ENCODE results near the gene IRGQ.
"Not testable (repeated sequence)": the region's sequence is repeated elsewhere in the genome, so short reads cannot be mapped to it uniquely, and the experiment has no call there.

IRGQ gene, protein sequence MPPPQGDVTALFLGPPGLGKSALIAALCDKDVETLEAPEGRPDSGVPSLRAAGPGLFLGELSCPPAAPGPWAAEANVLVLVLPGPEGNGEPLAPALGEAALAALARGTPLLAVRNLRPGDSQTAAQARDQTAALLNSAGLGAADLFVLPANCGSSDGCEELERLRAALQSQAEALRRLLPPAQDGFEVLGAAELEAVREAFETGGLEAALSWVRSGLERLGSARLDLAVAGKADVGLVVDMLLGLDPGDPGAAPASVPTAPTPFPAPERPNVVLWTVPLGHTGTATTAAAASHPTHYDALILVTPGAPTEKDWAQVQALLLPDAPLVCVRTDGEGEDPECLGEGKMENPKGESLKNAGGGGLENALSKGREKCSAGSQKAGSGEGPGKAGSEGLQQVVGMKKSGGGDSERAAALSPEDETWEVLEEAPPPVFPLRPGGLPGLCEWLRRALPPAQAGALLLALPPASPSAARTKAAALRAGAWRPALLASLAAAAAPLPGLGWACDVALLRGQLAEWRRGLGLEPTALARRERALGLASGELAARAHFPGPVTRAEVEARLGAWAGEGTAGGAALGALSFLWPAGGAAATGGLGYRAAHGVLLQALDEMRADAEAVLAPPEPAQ

GRCh38 chr19:43595999-43596841 is at the start of gene IRGQ, which contains the start of gene ZNF576:
TSS of gene IRGQ (minus strand) at chr19:43596134. CDS start at chr19:43595338, 796 bp downstream.
TSS of gene ZNF576 (plus strand) at chr19:43596595. CDS start at chr19:43597109, 514 bp downstream.
- DNase-seq: peak; percentile 100

GRCh38 chr19:43644181-43644580 is 48.2 kb upstream of the IRGQ start:
- no peak for DNase-seq

DNA sequence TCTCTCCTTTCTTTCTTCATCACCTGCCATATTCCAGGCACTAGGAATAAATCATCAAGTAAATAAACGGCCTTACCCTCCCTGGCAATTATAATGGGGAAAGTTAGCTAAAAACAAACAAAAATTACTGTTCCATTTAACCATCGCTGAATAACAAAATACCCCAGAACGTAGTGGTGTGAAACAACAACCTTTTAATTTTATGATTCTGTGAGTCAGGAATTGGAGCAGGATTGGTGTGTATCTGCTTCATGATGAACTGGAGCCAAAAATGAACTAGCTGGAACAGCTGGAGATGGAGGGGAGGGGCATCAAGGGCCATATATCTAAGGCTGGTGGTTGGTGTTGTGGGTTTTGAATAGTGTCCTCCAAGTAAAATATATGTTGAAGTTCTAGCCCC is 47.4 kb upstream of the IRGQ start:
- DNase-seq: no peak

- no peak for DNase-seq
Observed at GRCh38 chr19:43642531-43642930, 46.6 kb upstream of the IRGQ start.

- DNase-seq: no peak
Observed at GRCh38 chr19:43641333-43641732, 45.4 kb upstream of the IRGQ start.

DNA sequence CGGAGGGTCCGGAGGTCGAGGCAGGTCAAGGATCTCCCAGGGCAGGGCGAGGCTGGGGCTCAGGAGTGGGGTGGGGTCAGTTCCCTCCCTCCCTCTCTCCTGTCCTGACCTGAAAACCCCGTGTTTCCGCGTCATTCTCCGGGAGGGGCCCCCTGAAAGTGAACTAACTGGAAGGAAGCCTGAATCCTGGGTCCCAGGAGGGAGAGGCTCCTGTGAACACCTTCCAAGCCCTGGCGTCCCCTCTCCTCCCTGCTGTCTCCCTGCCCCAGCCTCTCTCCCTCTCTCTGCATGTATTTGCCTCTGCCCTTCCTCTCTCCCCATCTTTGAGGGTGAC is 44.5 kb upstream of the IRGQ start:
- DNase-seq: no peak

GRCh38 chr19:43639519-43640423 is 43.8 kb upstream of the IRGQ start, which contains the start of gene CADM4:
TSS of gene CADM4 (minus strand) at chr19:43639850. CDS start at chr19:43639790, 60 bp downstream.
- DNase-seq: peak; percentile 53

GRCh38 chr19:43638995-43639518 is 43.1 kb upstream of the IRGQ start:
- DNase-seq: no peak

GRCh38 chr19:43638214-43638994 is 42.5 kb upstream of the IRGQ start:
- no peak for DNase-seq

DNA sequence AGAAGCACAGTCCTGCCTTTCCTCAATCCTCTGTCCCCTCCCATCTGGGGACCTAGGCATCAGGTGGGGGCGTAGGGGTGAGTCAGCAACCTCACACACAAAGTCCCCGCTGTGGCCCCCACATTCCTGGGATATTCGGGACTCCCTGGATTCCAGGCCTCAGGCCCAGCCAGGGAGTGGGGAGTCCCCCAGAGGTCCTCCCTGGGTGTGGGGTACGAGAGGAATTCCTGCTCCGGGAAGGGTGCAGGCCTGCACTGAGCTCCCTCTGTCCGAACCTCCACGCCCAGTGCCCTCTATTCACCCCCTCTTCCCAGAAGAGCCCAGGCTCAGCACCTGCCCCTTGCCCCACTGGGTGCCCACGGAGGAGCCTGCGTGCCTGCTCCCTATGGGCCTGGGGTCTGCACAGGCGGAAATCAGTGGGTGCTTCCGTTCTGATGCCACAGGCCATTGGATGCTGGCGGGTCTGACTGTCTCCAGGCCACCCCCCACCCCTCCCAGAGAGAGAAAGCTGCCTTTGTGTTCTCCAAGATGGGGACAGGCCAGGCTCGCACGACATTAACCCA is 40.3 kb upstream of the IRGQ start:
- DNase-seq: no peak

- not testable (repeated sequence) for DNase-seq
Observed at GRCh38 chr19:43635561-43635940, 39.6 kb upstream of the IRGQ start.

DNA sequence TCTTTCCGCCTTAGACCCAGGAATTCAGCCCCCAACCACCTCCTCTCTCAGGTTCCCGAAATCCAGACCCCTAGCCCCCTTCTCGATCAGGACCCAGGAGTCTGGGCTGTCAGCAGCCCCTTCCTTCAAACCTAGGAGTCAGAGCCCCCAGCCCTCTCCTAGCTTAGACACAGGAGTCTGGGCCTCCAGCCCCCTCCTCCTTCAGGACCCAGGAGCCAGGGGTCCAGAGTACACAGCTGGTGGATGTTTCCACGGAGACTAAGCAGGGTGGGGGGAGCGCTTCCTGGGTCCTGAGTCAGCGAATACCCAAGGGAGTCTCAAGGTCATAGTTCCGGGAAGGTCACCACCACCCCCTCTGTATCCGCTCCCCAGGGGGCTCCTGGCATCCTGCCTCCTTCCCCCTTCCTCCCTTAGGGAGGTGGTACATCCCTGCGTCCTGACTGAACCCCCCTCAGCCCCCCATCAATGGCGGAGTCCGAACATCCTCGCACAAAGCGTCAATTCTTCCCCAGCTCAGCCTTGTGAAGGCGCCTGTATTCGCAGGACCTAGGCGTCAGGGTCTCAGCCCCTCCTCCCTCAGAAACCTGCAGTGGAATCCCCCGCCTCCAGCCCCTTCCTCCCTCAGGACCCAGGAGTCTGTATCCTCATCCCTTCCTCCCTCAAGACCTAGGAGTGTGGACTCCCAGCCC is 39.1 kb upstream of the IRGQ start:
- DNase-seq: no peak

DNA sequence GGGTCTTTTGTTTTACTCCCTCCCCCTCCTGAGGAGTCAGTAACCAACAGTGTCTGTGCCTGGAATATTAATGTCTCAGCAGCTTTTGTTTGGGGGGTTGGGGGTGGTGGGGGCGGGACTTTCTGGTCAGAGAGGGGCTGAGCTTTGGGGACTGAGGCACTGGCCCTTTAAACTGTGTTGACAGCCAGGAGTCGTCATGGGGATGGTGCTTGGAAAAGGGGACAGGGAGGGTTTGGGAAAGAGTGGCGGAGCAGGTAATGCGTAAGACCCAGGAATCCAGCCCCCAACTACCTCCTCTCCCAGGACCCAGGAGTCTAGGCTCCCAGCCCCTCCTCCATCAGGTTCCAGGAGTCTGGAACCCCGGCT is 38.6 kb upstream of the IRGQ start:
- DNase-seq: no peak

DNA sequence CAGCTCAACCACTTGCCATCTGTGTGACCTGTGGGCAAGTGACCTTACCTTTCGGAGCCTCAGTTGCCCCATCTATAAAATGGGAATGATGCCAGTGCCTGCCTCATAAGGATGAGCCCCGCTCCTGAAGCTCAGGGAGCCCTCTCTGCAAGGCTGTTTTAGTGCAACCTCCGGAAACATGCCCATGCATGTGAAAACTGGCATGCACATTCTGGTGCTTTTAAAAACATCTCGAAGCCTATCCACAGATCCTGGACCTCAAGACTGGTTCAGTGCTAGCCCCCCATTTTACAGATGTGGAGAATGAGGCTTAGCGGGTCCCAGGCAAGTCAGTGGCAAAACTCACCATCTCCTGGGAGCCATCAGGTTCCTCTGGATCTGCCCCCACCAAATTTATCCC is 38.1 kb upstream of the IRGQ start:
- DNase-seq: no peak

DNA sequence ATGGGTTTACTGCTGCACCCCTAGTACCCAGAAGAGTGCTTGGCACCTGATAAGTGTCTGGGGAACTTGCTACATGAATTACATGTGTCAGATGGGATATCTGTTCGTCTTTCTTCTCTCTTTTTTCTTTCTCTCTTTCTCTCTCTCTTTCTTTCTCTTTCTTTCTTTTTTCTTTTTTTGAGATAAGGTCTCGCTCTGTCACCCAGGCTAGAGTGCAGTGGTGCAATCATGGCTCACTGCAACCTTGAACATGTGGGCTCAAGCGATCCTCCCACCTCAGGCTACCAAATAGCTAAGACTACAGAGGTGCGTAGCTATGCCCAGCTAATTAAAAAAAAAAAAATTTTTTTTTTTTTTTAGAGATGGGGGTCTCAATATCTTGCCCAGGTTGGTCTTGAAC is 37.6 kb upstream of the IRGQ start:
- DNase-seq: no peak

DNA sequence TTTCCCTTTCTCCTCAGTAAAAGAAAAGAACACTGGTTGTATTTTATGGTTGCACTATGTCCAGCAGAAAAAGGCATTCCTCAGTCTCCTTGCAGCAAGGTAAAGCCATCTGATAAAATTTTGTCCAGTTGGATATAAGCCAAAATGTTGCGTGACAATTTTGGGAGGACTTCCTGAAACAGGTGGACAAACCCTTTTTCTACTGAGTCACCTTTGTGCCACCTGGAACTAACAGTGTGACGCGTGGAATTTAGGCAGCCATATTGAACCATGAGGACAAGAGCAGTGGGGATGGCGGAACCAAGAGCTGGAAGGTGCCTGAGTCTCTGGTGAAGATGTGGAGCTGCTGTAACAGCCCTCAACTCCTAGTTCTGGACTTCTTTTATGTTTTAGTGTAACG is 35.6 kb upstream of the IRGQ start:
- no peak for DNase-seq

DNA sequence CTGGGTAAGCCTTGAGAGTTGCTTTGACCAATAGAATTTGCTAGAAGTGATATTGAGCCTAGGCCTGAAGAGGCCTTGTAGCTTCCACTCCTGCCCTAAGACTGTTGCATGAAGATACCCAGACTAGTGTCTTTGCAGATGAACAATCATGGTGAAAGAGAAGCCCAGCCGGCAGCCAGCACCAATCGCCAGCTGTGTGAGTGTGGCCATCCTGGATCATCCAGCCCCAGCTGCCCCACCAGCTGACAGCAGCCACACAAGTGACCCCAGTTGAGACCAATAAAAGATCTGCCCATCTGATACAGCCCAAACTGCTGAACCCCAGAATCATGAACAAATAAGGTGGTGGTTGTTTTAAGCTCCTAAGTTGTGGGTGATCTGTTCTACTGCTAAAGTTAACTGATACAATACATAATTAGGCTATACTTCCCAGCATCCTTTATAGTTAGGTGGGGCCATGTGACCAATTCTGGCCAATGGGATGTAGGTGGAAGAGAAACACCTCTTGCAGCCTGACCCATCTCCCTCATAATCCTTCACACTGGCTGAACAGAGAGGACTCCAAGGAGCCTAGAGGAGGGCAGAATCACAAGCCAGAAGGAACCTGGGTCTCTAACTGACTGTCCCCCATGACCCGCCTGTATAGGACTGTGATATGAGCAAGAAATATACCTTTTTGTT is 32.9 kb upstream of the IRGQ start:
- no peak for DNase-seq

GRCh38 chr19:43626838-43627237 is 30.9 kb upstream of the IRGQ start:
- no peak for DNase-seq

- DNase-seq: no peak
Observed at GRCh38 chr19:43625918-43626579, 30.1 kb upstream of the IRGQ start.
